T-helper 2 cell (primary cell): ENCODE data around the gene VKORC1L1.
"Not testable (repeated sequence)": the region's sequence is repeated elsewhere in the genome, so short reads cannot be mapped to it uniquely, and the experiment has no call there.

Experiments used
- DNase-seq, 5 experiments: peaks; one replicate each; pipeline versions ENCODE4 v3.0.0 to v3.0.0-alpha.2; 2012 to 2022

The VKORC1L1 gene

DNA sequence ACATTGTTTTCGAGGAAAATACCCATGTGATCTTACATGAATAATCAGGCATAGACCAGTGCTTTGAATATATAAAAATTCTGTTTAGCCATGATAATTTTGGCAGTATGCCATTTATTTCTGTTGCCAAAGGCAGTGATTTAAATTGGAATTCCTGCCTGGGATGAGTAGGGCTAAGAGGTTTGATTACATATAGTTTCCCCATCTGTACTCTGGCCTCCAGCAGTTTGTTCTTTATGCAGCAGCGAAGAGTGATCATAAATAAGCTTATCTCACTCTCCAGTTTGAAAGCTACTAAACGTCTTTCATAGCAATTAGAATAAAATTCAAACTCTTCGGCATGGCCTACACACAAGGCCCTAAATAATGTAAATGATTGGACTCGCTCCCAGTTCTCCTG, 72.9 kb downstream of the VKORC1L1 start:
- not testable (repeated sequence) for DNase-seq

DNA sequence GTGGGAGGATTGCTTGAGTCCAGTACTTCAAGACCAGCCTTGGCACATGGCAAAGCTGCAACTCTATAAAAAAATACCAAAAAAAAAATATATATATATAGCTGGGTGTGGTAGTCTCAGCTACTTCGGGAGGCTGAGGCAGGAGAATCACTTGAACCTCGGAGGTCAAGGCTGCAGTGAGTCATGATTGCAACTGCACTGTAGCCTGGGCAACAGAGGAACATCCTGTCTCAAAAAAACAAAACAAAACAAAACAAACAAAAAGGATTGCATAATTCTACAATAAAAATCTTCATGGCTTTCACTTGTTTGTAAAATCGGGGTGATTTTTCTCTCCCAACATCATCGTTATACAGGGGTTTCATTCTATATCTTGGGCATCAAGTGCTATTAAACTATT, 74.0 kb downstream of the VKORC1L1 start:
- DNase-seq, result peak in 1 of 5 experiments; percentile 20

DNA sequence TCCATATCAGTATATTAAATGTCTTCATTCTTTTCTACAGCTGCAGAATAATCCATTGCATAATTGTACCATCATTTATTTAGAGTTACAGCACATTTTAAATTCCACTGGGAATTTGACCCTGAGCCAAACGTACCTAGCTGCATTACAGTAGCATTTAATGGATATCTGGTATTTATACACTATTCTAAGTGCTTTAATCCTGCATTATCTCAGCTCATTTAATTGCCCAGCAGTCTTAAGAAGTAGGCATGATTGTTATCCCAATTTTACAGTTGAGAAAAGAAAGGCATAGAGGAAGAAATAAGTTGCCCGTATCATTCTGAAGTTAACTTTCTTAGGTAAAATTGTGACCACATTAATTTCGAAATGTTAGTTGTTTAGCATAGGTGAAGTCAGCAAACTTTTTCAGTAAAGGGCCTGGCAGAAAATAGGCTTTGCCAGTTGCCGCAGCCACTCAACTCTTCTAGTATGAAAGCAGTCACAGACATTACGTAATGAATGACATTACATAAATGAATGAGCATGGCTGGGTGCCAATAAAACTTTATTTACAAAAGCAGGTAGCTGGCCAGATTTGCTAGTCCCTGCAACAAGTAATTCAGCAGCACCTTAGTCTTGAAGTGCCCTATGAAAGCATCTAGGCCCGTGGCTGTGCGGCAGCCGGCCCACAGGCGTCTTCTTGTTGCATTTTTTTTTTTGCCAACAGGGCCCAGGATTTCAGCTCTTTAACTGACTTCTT, 79.1 kb downstream of the VKORC1L1 start:
- DNase-seq, result no peak

DNA sequence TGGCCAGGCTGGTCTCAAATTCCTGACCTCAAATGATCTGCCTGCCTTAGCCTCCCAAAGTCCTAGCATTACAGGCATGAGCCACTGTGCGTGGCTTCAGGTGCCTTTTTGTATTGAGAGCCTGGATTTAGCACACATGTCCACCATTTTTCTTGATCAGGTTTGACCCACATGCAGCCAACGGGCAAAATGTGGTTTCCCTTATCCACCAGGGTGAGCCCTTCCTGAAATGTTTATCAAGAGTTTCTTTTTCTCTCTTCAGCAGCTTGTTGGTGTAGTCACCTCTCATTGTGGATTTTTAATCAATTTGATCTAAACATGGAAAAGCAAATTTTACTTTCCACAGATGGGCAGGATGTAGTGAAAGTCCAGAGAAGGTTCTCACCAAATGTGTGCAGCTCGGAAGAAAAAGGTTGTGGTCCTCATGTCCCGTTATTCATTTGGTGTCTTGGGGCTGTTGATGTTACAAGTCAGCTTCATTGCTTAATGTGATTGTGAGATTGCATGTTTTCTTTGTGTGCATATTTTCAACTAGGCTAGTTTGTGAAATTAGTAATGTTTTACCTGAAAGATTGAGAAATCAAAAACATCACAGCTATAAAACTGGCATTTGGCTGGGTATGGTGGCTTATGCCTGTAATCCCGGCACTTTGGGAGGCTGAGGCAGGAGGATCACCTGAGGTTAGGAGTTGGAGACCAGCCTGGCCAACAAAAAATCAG, 80.3 kb downstream of the VKORC1L1 start:
- no peak for DNase-seq

DNA sequence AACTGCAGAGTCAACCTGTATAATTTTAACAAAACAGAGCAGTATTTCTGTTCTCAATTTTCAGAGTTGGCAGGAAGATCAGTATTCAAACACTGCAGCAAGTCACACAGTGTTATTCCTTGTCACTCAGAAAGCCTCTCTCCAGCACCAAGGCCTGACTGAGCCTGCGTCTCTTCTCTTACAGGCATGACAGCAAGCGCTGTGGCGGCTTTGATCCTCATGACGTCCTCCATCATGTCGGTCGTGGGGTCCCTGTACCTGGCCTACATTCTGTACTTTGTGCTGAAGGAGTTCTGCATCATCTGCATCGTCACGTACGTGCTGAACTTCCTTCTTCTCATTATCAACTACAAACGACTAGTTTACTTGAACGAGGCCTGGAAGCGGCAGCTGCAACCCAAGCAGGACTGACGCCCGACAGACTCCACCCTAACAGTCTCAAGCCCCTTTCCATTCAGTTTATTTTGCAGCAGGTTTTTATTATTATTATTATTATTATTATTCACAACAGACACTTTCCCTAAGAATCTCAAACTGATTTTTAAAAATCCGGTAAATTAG, 81.1 kb downstream of the VKORC1L1 start:
- no peak for DNase-seq

DNA sequence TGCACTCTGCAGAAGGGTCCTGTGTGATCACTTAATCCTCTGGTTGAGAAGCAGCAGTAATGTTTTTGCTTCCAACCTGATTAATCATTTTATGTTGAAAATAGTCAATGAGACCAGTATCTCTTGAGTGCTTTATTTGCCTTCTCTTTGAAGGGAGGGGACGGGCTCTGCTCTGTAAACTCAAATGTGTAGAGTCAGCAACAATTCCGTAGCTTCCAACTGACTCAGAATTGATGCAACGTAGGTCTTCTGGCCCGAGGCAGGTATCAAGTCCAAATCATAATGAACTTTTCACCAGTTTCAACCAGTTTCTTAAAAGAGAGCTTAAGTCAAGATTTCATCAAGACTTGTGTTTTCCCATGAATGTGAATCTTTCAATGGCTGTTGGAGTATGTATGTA, 82.8 kb downstream of the VKORC1L1 start:
- DNase-seq, result no peak

DNA sequence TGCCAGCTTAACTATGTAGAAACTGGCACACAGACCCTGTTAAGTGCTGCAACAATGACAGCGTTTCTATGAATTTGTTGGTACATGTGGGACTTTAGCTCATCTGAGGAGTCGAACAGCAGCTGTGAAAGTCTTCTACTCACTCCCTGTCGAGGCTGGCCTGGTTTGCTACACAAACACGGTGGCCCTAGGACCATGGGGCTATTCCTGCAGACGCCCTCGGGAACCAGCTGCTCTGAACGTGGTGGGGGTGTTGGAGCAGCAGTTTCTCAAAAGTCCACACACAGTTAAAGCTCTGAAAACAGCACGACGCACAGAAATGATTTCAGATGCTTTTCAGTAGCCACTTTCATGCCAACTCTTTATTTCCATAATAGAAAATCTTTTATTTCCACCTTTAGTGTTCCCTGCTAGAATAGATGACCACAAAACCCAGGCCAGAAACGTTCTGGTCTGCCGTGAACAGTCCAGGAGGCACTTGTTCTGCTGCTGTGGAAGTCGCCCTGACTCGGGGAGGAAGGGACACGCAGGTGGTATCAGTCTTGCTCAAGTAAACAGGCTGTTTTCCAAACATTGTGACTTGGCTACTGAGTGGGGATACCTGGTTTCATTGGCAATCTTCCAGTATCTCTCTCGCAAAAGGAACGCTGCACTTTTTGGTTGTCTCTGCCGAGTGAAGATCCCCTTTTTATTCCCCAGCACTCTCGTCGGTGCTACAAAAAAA, 87.6 kb downstream of the VKORC1L1 start:
- no peak for DNase-seq

DNA sequence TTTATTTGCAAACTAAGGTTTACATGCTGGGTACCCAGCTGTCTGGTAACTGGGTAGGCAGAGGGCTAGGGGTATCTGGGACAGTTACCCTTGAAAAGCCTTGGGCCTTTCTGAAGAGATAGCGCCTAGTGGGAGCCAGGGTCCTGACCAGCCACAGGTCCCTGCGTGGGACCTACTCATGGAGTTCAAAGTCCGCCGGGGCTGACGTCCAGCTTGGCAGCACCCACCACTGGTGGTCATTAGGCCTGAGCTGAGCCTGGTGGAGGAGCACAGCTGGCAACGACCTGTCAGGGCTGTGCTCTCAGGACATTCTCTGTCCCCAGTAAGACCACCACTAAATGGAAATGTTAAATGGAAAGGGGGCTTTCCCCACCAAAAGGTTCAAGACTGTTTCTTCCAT, 89.2 kb downstream of the VKORC1L1 start:
- DNase-seq, result no peak

DNA sequence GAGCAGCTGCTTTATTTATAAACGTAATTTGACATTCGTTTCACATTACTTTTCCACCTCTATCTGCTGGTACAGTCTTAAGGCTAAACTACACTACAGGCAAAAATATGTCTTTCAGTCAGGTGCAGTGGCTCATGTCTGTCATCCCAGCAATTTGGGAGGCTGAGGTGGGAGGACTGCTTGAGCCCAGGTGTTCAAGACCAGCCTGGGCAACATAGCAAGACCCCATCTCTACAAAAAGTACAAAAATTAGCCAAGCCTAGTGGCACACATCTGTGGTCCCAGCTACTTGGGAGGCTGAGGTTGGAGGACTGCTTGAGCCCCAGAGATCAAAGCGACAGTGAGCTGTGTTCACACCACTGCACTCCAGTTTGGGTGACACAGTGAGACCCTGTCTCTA, 91.8 kb downstream of the VKORC1L1 start:
- not testable (repeated sequence) for DNase-seq

DNA sequence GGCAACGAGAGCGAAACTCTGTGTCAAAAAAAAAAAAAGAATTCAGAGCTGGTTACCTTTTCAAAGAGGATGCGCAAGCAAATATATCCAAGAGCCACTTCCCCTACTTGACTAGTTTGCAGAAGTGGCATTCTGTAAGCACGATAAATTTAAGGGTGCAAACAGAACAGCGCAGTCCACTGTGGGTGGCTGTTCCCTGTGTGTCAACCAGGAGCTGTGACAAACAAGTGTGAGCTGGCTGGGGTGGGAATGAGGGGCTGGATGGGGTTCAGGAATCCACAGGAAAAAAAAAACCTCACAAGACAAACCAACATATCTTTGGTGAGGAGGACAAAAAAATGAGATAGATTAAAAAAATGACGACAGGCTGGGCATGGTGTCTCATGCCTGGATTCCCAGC, 93.3 kb downstream of the VKORC1L1 start:
- DNase-seq, result no peak

DNA sequence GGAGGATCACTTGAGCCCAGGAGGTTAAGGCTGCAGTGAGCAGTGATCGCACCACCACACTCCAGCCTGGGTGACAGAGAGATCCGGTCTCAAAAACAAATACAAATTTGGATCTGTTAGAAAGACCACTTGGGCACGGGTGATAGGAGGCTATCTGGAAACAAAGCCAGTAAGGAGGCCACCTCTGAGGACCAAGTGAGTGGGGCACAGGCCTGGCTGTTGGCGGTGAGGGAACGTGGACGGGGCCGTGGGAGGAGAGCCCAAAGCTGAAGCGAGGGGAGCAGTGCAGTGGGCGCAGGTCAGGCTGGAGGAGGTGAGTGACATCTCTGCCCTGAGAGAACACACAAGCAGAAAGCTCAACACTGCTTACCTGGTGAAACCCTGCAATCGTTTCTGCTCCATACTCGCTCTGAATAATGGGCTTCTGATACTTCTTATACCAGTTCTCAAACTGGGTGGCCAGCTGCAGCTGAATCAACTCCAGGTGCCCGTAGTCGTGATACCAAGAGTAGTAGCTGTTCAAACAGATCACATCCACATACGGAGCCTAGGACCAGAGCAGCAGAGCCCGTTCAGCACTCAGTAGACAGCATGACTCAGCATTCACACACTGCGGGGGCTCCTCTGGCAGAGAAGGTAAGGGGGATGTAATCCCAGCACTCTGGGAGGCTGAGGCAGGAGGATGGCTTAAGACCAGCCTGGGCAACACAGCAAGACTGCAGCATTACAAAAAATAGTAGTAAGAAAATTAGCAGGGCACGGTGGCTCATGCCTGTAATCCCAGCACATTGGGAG, 94.7 kb downstream of the VKORC1L1 start:
- no peak for DNase-seq

DNA sequence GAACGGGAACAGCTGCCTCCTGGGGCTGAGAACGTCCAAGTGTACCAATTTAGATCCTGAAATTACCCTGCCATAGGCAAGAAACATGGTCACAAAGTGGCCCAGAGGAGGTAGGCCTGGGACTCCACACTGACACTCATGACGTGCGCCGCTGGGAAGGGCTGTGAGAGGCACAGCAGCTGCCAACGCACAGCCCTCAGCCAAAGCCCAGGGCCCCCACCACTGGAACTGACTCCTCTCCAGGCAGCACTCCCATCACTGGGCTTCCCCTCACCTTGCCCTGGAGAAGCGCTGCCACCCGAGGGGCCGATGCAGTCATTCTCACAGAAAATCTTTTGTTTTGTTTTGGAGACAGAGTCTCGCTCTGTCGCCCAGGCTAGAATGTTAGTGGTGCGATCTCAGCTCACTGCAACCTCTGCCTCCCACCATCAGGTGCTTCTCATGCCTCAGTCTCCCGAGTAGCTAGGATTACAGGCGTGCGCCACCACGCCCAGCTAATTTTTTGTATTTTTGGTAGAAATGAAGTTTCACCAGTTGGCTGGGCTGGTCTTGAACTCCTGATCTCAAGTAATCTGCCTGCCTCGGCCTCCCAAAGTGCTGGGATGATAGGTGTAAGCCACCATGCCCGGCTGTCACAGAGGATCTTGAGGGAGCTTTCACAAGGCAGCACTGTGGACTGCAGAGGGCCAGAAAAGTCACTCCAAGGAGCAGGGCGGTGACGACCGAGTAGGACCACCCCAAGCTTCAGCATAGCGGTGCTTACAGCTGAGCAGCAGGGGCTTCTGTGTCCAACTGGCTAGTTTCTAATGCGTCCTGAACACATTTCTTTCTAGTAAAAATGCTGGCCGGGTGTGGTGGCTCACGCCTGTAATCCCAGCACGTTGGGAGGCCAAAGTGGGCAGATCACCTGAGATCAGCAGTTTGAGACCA, 95.6 kb downstream of the VKORC1L1 start:
- no peak for DNase-seq

DNA sequence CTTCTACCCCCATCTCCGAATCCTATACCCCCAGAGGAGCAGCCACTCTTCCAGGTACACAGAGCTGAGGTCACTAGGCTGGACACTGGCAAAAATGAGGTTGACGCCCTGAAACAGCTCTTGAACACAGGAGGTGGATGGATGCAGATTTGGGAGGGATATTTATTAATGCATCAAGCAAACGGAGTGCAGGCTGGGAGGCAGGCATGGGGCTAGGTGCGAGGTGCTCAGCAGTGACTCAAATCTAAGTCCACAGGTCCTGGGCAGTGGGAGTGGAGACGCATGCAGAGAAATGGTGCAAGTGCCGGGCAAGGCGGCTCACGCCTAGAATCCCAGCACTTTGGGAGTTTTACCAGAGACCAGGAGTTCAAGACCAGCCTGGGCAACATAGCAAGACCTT, 98.1 kb downstream of the VKORC1L1 start:
- no peak for DNase-seq

DNA sequence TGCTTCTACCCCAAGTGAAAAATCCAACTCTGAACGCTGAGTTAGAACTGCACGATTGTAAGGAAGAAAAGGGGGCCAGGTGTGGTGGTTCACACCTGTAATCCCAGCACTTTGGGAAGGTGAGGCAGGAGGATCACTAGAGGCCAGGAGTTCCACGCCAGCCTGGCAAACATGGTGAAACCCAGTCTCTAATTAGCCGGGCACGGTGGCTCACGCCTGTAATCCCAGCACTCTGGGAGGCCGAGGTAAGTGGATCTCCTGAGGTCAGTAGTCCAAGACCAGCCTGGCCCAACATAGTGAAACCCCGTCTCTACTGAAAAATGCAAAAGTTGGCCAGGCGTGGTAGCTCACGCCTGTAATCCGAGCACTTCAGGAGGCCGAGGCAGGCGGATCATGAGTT, 100.1 kb downstream of the VKORC1L1 start:
- DNase-seq, result no peak

DNA sequence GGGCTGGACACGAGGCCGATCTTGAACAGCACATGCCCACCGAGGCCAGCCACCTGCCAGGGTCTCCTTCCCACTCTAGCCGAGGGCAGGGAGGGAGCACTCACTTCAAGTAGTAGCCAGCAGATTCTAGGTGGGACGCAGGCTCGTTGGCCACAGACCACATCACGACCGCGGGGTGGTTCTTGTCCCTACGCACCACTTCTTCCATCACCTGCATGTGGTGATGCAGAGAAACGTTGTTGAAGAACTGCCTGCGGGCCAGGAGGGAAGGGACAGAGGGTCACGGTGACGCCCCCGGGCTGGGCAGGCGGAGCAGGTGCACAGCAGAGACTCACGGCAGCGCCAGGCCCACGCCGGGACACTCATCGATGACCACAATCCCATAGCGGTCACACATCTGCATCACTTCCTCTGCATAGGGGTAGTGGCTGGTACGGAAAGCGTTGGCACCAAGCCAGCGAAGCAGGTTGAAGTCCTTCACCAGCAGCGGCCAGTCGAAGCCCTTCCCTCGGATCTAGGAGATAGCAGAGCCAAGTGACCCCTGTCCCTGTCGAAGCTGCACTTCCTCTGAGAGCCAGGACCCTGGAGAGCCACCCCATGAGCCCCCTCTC, 101.4 kb downstream of the VKORC1L1 start:
- no peak for DNase-seq

DNA sequence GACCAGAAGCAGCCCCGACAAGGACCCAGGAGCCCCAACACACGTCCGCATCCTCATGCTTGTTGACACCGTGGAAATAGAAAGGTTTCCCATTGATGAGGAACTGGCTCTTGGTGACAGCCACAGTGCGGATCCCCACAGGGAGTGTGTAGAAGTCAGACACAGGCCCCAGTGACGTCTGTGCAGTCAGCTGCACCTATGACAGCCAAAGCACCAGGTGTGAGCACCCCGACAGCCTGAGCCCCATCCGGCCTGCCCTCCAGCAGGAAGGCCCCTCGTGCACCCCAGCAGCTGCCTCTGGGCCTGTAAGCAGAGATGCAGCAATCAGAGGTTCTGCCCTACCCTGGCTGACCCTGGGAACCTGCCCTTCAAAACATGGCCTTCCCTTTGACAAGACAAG, 102.0 kb downstream of the VKORC1L1 start:
- DNase-seq, result no peak

DNA sequence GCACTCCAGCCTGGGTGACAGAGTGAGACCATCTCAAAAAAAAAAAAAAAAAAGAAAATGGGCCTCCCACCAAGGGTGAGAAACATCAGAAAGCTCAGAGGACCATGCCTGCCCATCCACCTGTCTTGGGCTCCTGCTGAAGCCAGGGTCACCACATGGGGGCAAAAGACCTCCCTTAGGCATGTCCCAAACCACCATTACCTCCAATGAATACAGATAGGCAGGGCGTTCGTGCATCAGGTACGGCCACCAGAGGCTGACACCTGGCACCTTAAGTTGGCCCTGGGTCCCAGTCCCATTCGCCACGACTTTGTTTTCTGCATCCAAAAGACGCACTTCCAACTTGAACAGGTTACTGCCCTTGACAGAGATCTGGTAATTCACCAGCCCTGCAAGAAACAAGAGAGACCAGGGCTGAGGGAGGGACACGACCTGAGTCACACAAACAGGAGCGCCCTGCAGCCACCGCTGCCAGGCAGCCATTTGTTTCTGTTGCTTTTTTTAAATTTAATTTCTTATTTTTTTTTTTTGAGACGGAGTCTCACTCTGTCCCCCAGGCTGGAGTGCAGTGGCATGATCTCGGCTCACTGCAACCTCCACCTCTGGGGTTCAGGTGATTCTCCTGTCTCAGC, 103.1 kb downstream of the VKORC1L1 start:
- DNase-seq, result no peak

DNA sequence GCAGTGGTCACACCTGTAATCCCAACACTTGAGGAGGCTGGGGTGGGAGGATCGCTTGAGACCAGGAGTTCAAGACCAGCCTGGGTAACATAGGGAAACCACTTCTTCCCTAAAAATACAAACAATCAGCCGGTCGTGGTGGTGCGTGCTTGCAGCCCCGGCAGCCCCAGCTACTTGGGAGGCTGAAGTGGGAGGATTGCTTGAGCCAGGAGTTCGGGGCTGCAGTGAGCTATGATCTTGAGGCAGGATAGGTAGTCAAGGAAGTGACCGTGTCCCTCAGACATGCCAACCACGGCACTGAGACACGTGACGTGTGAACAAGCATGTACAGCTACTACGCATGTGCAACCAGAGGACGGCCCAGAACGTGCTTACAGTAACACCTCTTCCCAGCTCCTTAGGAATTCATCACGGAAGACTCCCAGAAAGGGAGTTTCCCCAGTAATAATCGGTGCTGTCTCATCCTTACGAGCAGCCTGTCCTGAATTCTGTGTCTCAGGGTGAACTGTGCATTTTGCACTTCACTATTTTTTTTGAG, 103.9 kb downstream of the VKORC1L1 start:
- DNase-seq, result no peak

DNA sequence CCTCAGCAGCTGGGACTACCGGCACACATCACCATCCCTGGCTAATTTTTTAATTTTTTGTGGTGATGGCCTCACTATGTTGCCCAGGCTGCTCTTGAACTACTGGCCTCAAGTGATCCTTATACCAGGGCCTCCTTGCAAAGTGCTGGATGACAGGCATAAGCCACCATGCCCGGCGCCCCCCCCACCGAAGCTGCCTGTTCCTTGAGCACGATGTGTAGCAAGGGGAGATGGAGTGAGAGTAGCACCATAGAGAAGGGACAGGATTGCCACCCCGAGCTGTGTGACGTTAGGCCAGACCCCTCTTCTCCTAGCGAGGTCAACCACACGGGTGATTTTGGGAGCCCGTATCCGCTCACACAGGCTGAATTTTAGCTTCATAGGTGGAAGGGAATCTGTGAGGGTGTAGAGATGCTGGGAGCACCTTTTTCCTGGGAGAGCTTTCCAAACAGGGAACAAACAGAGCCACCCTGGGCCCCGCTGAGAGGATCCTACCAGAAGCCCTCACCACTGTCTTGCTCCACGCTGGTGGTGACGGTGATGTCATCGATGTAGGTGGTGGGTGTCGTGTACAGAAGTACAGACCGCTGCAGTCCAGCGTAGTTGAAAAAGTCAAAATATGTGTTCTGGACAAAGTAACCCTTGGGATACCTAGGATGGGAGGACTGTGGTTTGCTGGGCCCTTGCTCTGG, 106.2 kb downstream of the VKORC1L1 start:
- DNase-seq, result no peak
